GM19025 (cell line): ENCODE measurements around the gene ATOX1.
"Not testable (repeated sequence)": the region's sequence is repeated elsewhere in the genome, so short reads cannot be mapped to it uniquely, and the experiment has no call there.

Experiments used
- ATAC-seq: cut with Tn5 transposase; IDR thresholded peaks from one replicate; pipeline ENCODE4 v1.9.1; 2021; ENCODE audit warnings: mild to moderate bottlenecking, low read depth, moderate library complexity; ENCODE audit not compliant: unreplicated experiment

ATOX1 gene, protein sequence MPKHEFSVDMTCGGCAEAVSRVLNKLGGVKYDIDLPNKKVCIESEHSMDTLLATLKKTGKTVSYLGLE

DNA sequence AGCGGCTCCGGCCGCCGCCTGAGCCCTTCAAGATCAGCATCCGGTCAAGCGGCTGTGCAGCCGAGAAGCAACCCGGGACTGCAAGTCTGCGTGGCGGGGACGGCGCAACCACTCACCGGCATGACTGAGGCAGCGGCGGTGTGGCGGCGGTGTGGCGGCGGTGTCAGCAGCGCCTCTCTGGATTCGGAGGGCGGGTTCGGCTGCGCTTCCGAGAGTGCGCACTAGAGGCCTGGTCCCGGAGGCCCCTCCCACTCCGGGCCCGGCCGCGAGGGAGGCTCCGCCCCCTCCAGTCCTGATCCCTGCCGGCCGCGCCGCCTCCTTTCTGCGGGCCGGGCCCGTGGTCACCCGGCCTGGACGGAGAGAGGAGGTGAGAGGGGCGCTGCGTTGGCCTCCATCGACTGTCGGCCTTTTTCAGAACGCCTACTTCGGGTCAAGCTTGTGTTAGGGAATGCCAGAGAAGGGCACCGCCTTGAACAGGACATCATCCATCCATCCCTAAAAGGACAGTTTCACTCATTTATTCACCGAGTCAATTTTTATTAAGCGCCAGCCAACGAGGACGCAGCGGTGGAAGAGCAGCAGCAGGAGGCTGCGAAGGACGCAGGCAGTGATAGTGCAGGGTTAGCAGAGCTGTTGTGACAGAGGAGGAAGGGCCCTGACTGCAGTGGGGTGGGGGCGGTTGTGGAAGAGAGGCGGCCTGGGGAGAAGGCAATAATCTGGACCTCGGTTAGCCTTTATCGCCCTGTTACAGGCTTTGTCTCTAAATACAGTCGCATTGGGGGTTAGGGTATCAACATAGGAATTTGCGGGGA lies at the start of gene ATOX1:
Gene ATOX1 (minus strand): TSS at position 202 of the 812 bp plus-strand sequence. CDS start 80 bp downstream, at position 122.
- ATAC-seq: peak; percentile 95

DNA sequence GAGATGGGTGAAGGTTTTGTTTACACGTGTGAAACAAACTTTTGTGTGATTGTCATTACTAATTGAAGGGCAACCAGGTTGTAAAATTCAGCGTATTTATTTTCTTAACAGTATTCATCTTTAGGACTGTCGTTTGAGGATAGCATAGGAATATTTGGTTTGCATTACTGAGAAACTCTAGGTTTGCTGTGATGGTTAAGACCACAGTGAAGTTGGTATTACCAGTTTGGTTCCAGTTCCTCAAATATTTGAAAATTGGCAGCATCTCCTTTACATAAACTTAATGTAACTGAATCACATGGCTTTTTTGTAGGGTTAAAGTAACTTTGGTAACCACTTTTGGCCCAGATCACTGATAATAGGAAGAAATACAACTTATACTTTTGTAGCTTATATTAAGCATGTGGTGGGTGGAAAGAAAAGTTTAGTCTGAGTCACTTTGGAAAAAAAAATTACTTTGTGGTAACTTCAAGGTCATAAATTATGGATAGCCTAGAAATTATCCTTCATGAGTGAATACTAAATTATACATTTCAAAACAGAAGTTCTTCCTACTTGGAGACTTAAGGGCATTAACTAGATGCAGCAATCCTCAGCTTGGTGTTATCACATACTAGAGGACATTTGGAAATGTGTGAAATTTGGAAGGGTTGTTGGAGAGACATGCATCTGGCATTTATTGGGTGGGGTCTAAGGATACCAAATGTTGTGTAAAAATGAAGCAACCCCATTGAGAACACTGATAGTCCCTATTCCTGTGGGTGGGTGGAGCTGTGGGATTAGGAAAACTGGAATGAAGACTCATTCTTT lies 47.2 kb upstream of the ATOX1 start:
- ATAC-seq: no peak

DNA sequence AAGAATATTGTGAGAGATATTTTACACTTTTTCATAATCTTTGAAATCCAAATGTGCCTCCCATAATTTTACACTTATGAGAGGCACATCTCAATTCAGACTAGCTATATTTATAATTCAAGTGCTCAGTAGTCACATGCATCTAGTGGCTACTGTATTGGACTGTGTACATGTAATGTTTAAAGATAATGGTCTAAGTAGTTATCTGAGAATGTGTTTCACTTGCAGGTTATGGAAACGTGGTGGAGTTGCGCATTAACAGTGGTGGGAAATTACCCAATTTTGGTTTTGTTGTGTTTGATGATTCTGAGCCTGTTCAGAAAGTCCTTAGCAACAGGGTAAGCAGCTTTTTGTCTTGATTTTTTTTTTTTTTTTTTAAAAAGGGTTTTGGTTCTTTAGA lies 42.1 kb upstream of the ATOX1 start:
- no peak for ATAC-seq

GRCh38 chr5:151799407-151799806 lies 41.0 kb upstream of the ATOX1 start:
- ATAC-seq: no peak

GRCh38 chr5:151798674-151799073 lies 40.2 kb upstream of the ATOX1 start:
- ATAC-seq: no peak

- no peak for ATAC-seq
Measured at GRCh38 chr5:151795426-151795825, 37.0 kb upstream of the ATOX1 start.

DNA sequence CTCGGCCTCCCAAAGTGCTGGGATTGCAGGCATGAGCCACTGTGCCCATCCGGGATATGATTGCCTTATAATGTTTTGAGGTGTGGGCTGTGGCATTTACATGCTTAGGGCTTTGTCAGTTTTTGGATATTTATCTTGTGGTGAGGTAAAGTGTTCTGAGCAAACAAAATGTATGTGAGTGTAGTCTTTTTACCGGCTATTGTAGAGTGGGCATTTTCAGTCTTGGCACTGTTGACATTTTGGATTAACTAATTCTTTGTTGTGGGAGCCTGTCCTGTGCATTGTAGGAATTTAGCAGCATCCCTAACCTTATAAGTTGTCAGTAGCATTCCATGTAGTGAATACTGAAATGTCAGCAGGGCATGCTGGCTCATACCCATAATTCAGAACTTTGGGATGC lies 34.9 kb upstream of the ATOX1 start:
- ATAC-seq: no peak

DNA sequence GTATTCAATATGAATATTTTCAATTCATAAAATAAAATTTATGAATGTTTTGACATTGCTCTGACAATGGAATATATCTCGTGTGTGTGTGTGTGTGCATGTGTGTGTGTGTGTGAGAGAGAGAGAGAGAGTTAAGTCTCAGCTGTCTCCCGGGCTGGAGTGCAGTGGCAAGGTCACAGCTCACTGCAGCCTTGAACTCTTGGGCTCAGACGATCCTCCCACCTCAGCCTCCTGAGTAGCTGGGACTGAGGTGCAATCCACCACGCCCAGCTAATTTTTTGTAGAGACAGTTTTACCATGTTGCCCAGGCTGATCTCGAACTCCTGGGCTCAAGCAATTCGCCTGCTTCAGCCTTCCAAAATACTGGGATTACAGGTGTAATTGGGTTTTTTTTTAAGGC lies 29.4 kb upstream of the ATOX1 start:
- ATAC-seq: no peak

GRCh38 chr5:151786468-151786867 lies 28.0 kb upstream of the ATOX1 start:
- no peak for ATAC-seq

GRCh38 chr5:151784141-151784540 lies 25.7 kb upstream of the ATOX1 start:
- ATAC-seq: no peak

GRCh38 chr5:151783664-151784063 lies 25.2 kb upstream of the ATOX1 start:
- ATAC-seq: not testable (repeated sequence)

DNA sequence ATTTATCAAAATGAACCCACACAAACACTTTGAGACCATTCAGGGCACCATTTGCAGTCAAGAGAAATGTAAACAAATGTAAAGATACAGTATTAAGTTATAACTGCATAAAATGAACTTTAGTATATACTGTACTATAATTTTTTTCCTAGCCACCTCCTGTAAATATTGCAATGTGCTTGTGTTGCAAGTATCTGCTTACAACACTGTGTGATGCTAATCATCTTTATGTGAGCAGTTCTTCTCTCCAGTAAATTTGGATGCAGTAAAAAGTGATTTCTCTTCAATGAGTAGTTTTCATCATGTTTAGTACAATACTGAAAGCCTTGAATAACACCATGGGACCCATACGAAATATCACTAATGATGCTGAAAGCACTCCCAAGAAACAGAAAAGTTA lies 22.8 kb upstream of the ATOX1 start:
- no peak for ATAC-seq

GRCh38 chr5:151780348-151780747 lies 21.9 kb upstream of the ATOX1 start:
- ATAC-seq: no peak

DNA sequence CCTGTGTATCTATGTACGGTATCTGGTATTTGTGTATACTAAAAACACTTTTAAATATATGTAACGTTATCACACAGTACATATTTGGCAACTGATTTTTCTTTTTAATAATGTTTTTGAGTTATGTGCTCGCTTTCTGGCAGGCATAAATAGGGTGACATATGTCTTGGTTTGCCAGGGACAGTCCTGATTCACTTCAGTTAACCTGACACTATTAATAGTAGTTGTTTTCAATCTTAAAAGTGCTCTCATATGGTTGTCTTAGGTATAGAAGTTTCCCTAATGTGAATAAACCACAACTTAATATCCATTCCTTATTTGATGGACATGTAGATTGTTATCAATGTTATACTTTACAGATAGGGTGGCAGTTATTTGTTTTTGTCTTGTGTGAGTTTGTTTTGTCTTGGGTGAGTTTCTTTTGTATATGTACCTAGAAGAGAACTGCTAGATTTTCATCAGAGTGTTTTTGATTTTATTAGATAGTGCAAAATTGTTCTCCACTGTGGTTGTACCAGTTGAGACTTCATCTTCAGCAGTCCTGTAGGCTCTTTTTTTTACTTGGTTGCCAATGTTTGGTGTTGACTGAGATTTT lies 21.2 kb upstream of the ATOX1 start:
- no peak for ATAC-seq

DNA sequence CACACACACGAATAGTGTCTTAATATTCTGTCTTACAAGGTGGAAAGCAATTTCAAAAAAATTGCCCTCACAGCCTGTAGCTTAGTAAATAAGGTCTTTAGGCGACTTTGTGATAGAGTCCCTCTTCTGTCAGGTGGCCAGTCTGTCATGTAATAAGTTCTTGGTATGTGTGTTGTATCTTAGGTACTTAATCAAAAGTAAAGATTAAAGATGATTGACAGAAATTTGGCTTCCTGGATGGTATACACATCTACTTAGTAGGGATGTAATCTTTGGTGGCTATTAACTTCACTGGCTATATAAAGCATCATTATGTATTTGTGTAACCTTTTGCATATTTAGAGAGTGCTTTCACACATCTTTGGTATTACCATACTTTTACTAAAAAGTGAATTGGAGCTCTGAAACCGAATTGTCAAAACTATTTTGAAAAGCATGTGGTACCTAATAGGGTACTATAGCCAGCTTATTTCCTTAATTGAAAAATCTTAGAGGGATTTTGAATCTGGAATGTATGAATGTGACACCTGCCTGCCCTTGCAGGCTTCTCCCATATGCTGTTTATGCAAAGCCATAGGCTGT lies 16.7 kb upstream of the ATOX1 start:
- ATAC-seq: no peak

DNA sequence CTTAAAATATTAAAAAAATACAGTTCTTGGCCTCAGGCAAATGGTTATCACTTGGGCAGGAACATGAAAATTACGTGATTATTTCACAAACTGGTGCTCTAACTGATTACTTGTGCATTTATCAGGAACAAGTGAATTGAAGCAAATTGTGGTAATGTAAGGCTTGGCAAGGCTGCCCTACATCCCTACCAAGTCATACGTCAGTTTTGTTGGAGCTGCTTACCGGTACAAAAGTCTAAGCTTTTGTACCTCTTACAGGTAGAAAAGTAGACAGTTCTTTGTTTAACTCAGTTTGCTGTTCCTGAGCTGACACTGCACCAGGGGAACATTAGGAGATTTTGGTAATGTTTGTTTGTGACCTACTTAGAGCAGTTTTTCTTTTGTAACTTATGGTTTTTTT lies 15.5 kb upstream of the ATOX1 start:
- no peak for ATAC-seq

GRCh38 chr5:151772846-151773561 lies 14.6 kb upstream of the ATOX1 start:
- no peak for ATAC-seq

DNA sequence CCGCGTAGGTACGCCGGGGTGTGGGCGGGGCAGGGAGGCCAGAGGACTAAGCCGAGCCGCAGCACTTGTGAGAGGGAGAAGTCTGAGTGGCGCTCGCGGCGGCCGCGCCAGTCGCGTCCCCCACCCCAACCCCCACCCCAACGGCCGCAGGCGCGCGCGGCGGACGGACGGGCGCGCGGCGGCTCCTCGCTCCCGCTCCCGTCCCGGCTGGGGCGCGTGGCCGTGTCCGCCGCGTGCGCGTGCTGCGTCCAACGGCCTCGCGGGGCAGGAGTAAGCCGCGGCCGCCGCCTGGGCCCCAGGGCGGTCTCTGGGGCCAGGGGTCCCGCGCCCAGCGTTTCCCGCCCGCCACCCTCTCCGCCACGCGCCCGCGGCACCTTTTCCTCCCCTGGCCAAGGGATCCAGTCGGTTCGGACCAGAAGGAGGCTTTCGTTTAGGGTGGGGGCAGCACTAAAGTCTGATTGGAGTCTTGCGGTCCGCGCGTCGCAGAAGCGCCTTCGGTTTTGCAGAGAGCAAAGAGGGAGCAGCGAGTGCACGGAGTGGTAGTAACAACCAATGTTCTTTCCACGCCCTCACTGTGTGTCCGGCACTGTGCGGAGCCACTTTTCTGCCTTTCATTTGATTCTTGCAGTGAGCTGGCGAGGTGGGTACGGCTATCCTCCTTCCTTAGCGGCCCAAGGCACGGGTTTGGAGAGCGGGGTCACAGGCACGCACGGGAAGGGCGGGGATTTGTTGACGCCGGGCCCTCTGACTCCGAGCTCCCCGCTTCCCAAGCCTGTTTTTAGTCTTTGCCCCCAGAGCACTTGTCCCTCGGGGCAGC lies 13.8 kb upstream of the ATOX1 start:
- no peak for ATAC-seq

GRCh38 chr5:151771259-151772028 lies 13.0 kb upstream of the ATOX1 start, which contains the start of gene G3BP1:
TSS of gene G3BP1 (plus strand) at chr5:151771954. CDS start at chr5:151786621, 14,667 bp downstream.
- ATAC-seq: peak; percentile 73
